Measurements from ENCODE around the gene TCF4.

DNA sequence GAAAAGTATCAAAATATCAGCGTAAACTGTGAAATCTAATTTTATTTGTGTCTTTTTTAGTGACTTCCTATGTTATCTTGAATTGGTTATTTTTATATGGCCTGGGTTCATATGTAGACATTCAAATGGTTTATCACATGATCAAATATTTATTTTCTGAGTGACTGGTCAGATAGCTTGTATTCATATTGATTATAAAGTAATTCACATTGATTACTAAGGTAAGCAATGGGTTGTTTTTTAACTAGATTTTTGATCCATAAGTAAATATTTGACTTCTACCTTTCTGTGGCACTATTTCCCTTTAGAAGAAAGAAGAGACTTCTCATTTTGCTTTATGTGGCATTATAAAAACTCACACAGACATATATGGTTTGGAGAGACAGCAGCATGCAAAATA, 260.5 kb downstream of the TCF4 start:
- TF ChIP-seq, protein P1, sequence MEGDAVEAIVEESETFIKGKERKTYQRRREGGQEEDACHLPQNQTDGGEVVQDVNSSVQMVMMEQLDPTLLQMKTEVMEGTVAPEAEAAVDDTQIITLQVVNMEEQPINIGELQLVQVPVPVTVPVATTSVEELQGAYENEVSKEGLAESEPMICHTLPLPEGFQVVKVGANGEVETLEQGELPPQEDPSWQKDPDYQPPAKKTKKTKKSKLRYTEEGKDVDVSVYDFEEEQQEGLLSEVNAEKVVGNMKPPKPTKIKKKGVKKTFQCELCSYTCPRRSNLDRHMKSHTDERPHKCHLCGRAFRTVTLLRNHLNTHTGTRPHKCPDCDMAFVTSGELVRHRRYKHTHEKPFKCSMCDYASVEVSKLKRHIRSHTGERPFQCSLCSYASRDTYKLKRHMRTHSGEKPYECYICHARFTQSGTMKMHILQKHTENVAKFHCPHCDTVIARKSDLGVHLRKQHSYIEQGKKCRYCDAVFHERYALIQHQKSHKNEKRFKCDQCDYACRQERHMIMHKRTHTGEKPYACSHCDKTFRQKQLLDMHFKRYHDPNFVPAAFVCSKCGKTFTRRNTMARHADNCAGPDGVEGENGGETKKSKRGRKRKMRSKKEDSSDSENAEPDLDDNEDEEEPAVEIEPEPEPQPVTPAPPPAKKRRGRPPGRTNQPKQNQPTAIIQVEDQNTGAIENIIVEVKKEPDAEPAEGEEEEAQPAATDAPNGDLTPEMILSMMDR (conservative IDR thresholded peaks at IDR 0.05; ENCODE audit: low read length): no peak
- no peak for TF ChIP-seq EZH2phosphoT487 (IDR thresholded peaks at IDR 0.05; ENCODE audit: borderline replicate concordance)

Data from Loucy (cell line).